HepG2 (cell line): ENCODE measurements around the gene NYNRIN. TPM values are rescaled to one million over a fixed set of nuclear protein-coding genes. Genes with fewer than 3 reads are reported as not detected.
A peak's percentile ranks its signal among the peaks of the same experiment; 100 is the strongest.

Experiments used
- ADNP ChIP-seq: sonication (generic); formaldehyde crosslinking; IDR thresholded peaks from 2 replicates; pipeline ENCODE4 v1.4.0; 2020; ENCODE audit warnings: missing genetic modification reagents
- ERF ChIP-seq: IDR thresholded peaks from 2 replicates; pipeline ENCODE4 v1.6.1; 2018; ENCODE audit warnings: missing biosample characterization, missing genetic modification reagents
- FOXM1 ChIP-seq: sonication (generic); formaldehyde crosslinking; IDR thresholded peaks from 2 replicates; pipeline ENCODE4 v1.5.0; 2020; ENCODE audit warnings: missing genetic modification reagents
- FOXP1 ChIP-seq, 2 experiments: fragments of 450-650 bp in 1 of 2; IDR thresholded peaks; 2 replicates each; pipeline ENCODE4 v1.6.1; 2017 to 2018; ENCODE audit warnings: antibody characterized with exemption in 1 of 2
- IKZF1 ChIP-seq: fragments of 450-650 bp; IDR thresholded peaks from 2 replicates; pipeline ENCODE4 v1.7.1; 2016
- IKZF4 ChIP-seq: sonication (generic); formaldehyde crosslinking; IDR thresholded peaks from 2 replicates; pipeline ENCODE4 v1.5.1; 2020; ENCODE audit warnings: borderline replicate concordance, mild to moderate bottlenecking, low read depth, missing genetic modification reagents; ENCODE audit errors: not compliant biosample characterization
- MTF1 ChIP-seq: sonication (generic); formaldehyde crosslinking; IDR thresholded peaks from 2 replicates; pipeline ENCODE4 v1.5.0; 2020; ENCODE audit warnings: missing genetic modification reagents
- RBM22 ChIP-seq: fragments of 200-400 bp; formaldehyde crosslinking; optimal IDR thresholded peaks from 2 replicates; pipeline ENCODE3; 2017; ENCODE audit warnings: mild to moderate bottlenecking, low read length, moderate library complexity
- STAT5B ChIP-seq: sonication (generic); formaldehyde crosslinking; IDR thresholded peaks from 2 replicates; pipeline ENCODE4 v1.4.0; 2020; ENCODE audit warnings: missing genetic modification reagents
- ZFAT ChIP-seq: sonication (generic); formaldehyde crosslinking; conservative IDR thresholded peaks from 2 replicates; pipeline ENCODE4 v1.8.1; 2023; ENCODE audit warnings: missing genetic modification reagents, inconsistent platforms
- ZNF17 ChIP-seq: sonication (generic); formaldehyde crosslinking; IDR thresholded peaks from 2 replicates; pipeline ENCODE4 v1.5.0; 2020; ENCODE audit warnings: mild to moderate bottlenecking, missing genetic modification reagents
- ZNF343 ChIP-seq: sonication (generic); formaldehyde crosslinking; IDR thresholded peaks from 2 replicates; pipeline ENCODE4 v1.4.0; 2020; ENCODE audit warnings: mild to moderate bottlenecking, missing genetic modification reagents
- ZNF382 ChIP-seq: sonication (generic); formaldehyde crosslinking; IDR thresholded peaks from 2 replicates; pipeline ENCODE4 v1.5.0; 2020; ENCODE audit warnings: missing genetic modification reagents, mild to moderate bottlenecking, borderline replicate concordance
- ZNF557 ChIP-seq: sonication (generic); formaldehyde crosslinking; IDR thresholded peaks from 2 replicates; pipeline ENCODE4 v1.4.0; 2020; ENCODE audit warnings: missing genetic modification reagents
- ZNF562 ChIP-seq: sonication (generic); formaldehyde crosslinking; IDR thresholded peaks from 2 replicates; pipeline ENCODE4 v1.8.0; 2022; ENCODE audit warnings: missing genetic modification reagents, borderline replicate concordance
- ZNF607 ChIP-seq: sonication (generic); formaldehyde crosslinking; IDR thresholded peaks from 2 replicates; pipeline ENCODE4 v1.5.1; 2020; ENCODE audit warnings: missing genetic modification reagents, mild to moderate bottlenecking, borderline replicate concordance
- ZNF709 ChIP-seq: sonication (generic); formaldehyde crosslinking; IDR thresholded peaks from 2 replicates; pipeline ENCODE4 v1.5.0; 2020; ENCODE audit warnings: mild to moderate bottlenecking, missing genetic modification reagents
- ZNF746 ChIP-seq: sonication (generic); formaldehyde crosslinking; IDR thresholded peaks from 2 replicates; pipeline ENCODE4 v1.8.0; 2022; ENCODE audit warnings: mild to moderate bottlenecking, missing genetic modification reagents
- ZSCAN29 ChIP-seq: sonication (generic); formaldehyde crosslinking; conservative IDR thresholded peaks from 2 replicates; pipeline ENCODE4 v1.4.0; 2020; ENCODE audit warnings: mild to moderate bottlenecking, missing genetic modification reagents
- polyA plus RNA-seq, 8 experiments: library from polyadenylated mRNA; depleted of rRNA in 3 of 8; stranded (reverse) in 7 of 8; unstranded in 1 of 8; fragments of >200 nt; fragmentation: Illumina TruSeq in 4 of 8; extraction: Trizol in 4 of 8; gene quantifications; 2 replicates each; pipeline versions ENCODE4 v1.2.1 to v1.2.3, GENCODE V29; 2011 to 2016; ENCODE audit warnings: low read depth in 4 of 8, missing spikeins in 1 of 8, mixed read lengths in 1 of 8; ENCODE audit not compliant: insufficient read depth in 1 of 8
- total RNA-seq, 5 experiments: library from RNA; depleted of rRNA; stranded (reverse); fragments of >200 nt; fragmentation: Illumina TruSeq; extraction: Trizol; gene quantifications; 2 replicates each; pipeline ENCODE4 v1.2.3, GENCODE V29; 2016; ENCODE audit warnings: low read depth in 1 of 5
- TF ChIP-seq, protein P1 (sequence below): sonication (generic); formaldehyde crosslinking; IDR thresholded peaks from 2 replicates; pipeline ENCODE4 v1.5.1; 2020; ENCODE audit warnings: missing genetic modification reagents, mild to moderate bottlenecking, borderline replicate concordance
- TF ChIP-seq, protein P2 (sequence below): sonication (generic); formaldehyde crosslinking; IDR thresholded peaks from 2 replicates; pipeline ENCODE4 v1.8.0; 2023; ENCODE audit warnings: mild to moderate bottlenecking, missing genetic modification reagents
- TF ChIP-seq, protein P3 (sequence below): sonication (generic); formaldehyde crosslinking; IDR thresholded peaks from 2 replicates; pipeline ENCODE4 v1.4.0; 2020; ENCODE audit warnings: missing genetic modification reagents
- TF ChIP-seq, protein P4 (sequence below): sonication (generic); formaldehyde crosslinking; IDR thresholded peaks from 2 replicates; pipeline ENCODE4 v1.8.1; 2023; ENCODE audit warnings: mild to moderate bottlenecking, missing genetic modification reagents, borderline replicate concordance
- TF ChIP-seq, protein P5 (sequence below): sonication (generic); formaldehyde crosslinking; IDR thresholded peaks from 2 replicates; pipeline ENCODE4 v1.8.0; 2022; ENCODE audit warnings: mild to moderate bottlenecking, missing genetic modification reagents, borderline replicate concordance

Gene NYNRIN
- total and polyA plus RNA-seq, 2 of the 13 experiments (the other 11 are each of a cell fraction or from before 2014, with no cell fraction given), result 0.63 to 1.1 TPM

DNA sequence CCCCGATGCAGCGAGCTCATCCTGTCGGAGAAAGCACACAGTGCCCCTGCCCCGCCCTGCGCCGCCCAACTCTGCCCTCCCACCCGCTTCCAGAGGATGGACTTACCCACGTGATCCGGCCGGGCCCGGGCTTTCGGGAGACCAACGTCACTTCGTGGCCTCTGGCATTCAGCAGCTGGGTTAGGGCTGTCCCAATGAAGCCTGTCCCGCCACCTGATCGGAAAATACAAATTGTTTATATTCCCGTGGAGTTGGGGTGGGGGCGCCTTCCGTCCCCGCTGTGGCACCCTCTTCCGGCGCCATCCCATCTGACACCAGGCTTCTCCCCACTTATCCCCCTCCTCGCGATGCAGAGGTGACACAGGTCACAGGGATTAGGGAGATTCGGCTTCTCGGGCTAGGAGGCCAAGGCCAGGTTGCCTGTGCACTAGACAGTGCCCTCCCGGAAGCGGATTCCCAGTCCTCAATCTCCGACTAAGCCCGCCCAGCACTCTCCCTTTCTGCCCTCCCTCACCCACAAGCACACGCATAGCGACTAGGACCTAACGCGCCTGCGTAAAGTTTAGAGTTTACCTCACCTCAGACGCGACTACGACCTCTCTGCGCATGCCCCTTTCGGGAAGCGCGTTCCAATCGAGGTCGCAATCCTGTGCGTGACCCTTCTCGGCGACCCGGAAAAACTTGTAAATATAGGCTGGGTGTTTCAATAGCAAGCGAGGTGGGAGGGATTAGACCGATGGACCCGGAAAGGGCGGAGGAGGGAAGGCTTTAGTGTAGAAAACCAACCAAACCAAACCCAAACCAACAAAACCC is 43.6 kb downstream of the NYNRIN start, which contains the start of gene SDR39U1 (continued):
- TF ChIP-seq, protein P1, sequence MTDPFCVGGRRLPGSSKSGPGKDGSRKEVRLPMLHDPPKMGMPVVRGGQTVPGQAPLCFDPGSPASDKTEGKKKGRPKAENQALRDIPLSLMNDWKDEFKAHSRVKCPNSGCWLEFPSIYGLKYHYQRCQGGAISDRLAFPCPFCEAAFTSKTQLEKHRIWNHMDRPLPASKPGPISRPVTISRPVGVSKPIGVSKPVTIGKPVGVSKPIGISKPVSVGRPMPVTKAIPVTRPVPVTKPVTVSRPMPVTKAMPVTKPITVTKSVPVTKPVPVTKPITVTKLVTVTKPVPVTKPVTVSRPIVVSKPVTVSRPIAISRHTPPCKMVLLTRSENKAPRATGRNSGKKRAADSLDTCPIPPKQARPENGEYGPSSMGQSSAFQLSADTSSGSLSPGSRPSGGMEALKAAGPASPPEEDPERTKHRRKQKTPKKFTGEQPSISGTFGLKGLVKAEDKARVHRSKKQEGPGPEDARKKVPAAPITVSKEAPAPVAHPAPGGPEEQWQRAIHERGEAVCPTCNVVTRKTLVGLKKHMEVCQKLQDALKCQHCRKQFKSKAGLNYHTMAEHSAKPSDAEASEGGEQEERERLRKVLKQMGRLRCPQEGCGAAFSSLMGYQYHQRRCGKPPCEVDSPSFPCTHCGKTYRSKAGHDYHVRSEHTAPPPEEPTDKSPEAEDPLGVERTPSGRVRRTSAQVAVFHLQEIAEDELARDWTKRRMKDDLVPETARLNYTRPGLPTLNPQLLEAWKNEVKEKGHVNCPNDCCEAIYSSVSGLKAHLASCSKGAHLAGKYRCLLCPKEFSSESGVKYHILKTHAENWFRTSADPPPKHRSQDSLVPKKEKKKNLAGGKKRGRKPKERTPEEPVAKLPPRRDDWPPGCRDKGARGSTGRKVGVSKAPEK (CRISPR knock-in tag), result 0 out of 2 replicates have a peak, but pooled peaks have one; percentile 31
- TF ChIP-seq IKZF4 (CRISPR knock-in tag) (peak; percentile 90), ZNF746 (CRISPR knock-in tag) (peak; percentile 96), ADNP (CRISPR knock-in tag) (no peak), ZNF562 (no peak), ZNF17 (CRISPR knock-in tag) (no peak), STAT5B (CRISPR knock-in tag) (no peak; the same call in 1 of the 2 replicates), ZNF343 (CRISPR knock-in tag) (peak; percentile 98; the same call in 1 of the 2 replicates), ZSCAN29 (CRISPR knock-in tag) (no peak; the same call in none of the 2 replicates), FOXP1 (IDR thresholded peaks at IDR 0.05) (no peak), FOXP1 (CRISPR knock-in tag; IDR thresholded peaks at IDR 0.05) (0 out of 2 replicates have a peak, but pooled peaks have one; percentile 2), IKZF1 (no peak), ZNF382 (CRISPR knock-in tag) (no peak), ZFAT (CRISPR knock-in tag) (no peak), ERF (CRISPR knock-in tag) (peak; percentile 96), MTF1 (CRISPR knock-in tag) (peak; percentile 91), ZNF607 (CRISPR knock-in tag) (peak; percentile 97), FOXM1 (CRISPR knock-in tag) (no peak), ZNF557 (CRISPR knock-in tag) (peak; percentile 97), RBM22 (peak; percentile 95), ZNF709 (peak; percentile 99)
- TF ChIP-seq, protein P2, sequence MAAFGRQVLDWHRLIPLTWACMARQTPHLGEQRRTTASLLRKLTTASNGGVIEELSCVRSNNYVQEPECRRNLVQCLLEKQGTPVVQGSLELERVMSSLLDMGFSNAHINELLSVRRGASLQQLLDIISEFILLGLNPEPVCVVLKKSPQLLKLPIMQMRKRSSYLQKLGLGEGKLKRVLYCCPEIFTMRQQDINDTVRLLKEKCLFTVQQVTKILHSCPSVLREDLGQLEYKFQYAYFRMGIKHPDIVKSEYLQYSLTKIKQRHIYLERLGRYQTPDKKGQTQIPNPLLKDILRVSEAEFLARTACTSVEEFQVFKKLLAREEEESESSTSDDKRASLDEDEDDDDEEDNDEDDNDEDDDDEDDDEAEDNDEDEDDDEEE (CRISPR knock-in tag), result peak; percentile 98
- TF ChIP-seq, protein P3, sequence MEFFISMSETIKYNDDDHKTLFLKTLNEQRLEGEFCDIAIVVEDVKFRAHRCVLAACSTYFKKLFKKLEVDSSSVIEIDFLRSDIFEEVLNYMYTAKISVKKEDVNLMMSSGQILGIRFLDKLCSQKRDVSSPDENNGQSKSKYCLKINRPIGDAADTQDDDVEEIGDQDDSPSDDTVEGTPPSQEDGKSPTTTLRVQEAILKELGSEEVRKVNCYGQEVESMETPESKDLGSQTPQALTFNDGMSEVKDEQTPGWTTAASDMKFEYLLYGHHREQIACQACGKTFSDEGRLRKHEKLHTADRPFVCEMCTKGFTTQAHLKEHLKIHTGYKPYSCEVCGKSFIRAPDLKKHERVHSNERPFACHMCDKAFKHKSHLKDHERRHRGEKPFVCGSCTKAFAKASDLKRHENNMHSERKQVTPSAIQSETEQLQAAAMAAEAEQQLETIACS (CRISPR knock-in tag), result peak; percentile 45; the same call in 1 of the 2 replicates
- TF ChIP-seq, protein P4, sequence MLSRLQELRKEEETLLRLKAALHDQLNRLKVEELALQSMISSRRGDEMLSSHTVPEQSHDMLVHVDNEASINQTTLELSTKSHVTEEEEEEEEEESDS (CRISPR knock-in tag), result peak; percentile 92; the same call in 1 of the 2 replicates
- TF ChIP-seq, protein P5, sequence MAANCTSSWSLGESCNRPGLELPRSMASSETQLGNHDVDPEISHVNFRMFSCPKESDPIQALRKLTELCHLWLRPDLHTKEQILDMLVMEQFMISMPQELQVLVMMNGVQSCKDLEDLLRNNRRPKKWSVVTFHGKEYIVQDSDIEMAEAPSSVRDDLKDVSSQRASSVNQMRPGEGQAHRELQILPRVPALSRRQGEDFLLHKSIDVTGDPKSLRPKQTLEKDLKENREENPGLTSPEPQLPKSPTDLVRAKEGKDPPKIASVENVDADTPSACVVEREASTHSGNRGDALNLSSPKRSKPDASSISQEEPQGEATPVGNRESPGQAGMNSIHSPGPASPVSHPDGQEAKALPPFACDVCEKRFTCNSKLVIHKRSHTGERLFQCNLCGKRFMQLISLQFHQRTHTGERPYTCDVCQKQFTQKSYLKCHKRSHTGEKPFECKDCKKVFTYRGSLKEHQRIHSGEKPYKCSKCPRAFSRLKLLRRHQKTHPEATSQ (CRISPR knock-in tag), result peak; percentile 85
